ENCODE results near the gene ANKDD1B.

The ANKDD1B gene

GRCh38 chr5:75706016-75706415, 94.8 kb downstream of the ANKDD1B start:
- no peak for DNase-seq (ENCODE audit: low spot score)

- no peak for DNase-seq (ENCODE audit: low spot score)
Observed at GRCh38 chr5:75706775-75707174, 95.5 kb downstream of the ANKDD1B start.

- DNase-seq (ENCODE audit: low spot score): no peak
Observed at GRCh38 chr5:75707911-75708509, 96.8 kb downstream of the ANKDD1B start.

GRCh38 chr5:75710637-75711036, 99.4 kb downstream of the ANKDD1B start:
- DNase-seq (ENCODE audit: low spot score): no peak

- no peak for DNase-seq (ENCODE audit: low spot score)
Observed at GRCh38 chr5:75711151-75711550, 99.9 kb downstream of the ANKDD1B start.

- DNase-seq (ENCODE audit: low spot score): no peak
Observed at GRCh38 chr5:75712091-75712490, 100.8 kb downstream of the ANKDD1B start.

- DNase-seq (ENCODE audit: low spot score): no peak
Observed at GRCh38 chr5:75716715-75717081, 105.4 kb downstream of the ANKDD1B start.

- DNase-seq (ENCODE audit: low spot score): peak; percentile 98
Observed at GRCh38 chr5:75717082-75717922, 106.0 kb downstream of the ANKDD1B start, which contains the start of gene POC5. Gene POC5, minus strand, starts transcription at chr5:75717437. Its CDS starts 4,500 bp downstream, at chr5:75712937.

GRCh38 chr5:75720882-75721281, 109.6 kb downstream of the ANKDD1B start:
- DNase-seq (ENCODE audit: low spot score): no peak
